GM12874 (cell line): ENCODE measurements around the gene ZFYVE9.

Experiments used
- CTCF ChIP-seq: IDR thresholded peaks from 2 replicates; pipeline ENCODE4 v1.5.1; 2011; ENCODE audit warnings: low read depth, mild to moderate bottlenecking, control low read depth, low read length, moderate library complexity; ENCODE audit not compliant: insufficient read depth

The ZFYVE9 gene

GRCh38 chr1:52156460-52156859 lies 14.6 kb downstream of the ZFYVE9 start:
- TF ChIP-seq CTCF, result no peak

GRCh38 chr1:52157582-52157981 lies 15.7 kb downstream of the ZFYVE9 start:
- no peak for TF ChIP-seq CTCF

- TF ChIP-seq CTCF, result no peak
These were observed 16.3 kb downstream of the ZFYVE9 start for GRCh38 chr1:52158218-52158617.

- no peak for TF ChIP-seq CTCF
These were observed 17.3 kb downstream of the ZFYVE9 start for GRCh38 chr1:52159033-52159789.

GRCh38 chr1:52162947-52163346 lies 21.1 kb downstream of the ZFYVE9 start:
- TF ChIP-seq CTCF, result no peak

GRCh38 chr1:52164604-52165003 lies 22.7 kb downstream of the ZFYVE9 start:
- no peak for TF ChIP-seq CTCF

GRCh38 chr1:52166996-52167753 lies 25.3 kb downstream of the ZFYVE9 start:
- no peak for TF ChIP-seq CTCF
